Activated CD4-positive, alpha-beta memory T cell treated with anti-CD3 and anti-CD28 coated beads for 36 hours (primary cell): Measurements from ENCODE around the gene SCAMP3. TPM values are rescaled to one million over a fixed set of nuclear protein-coding genes. Genes with fewer than 3 reads are reported as not detected.
"Not testable (repeated sequence)": the region's sequence is repeated elsewhere in the genome, so short reads cannot be mapped to it uniquely, and the experiment has no call there.

Experiments used
- CTCF ChIA-PET: fragments of 350-600 bp; sonication (Branson Sonifier 250); formaldehyde crosslinking; loops from one replicate; lab custom pipeline; 2021; ENCODE audit warnings: antibody characterized with exemption, inconsistent platforms; lab: Charles Lee
- POLR2A ChIA-PET: fragments of 350-600 bp; sonication (Branson Sonifier 250); formaldehyde crosslinking; loops from one replicate; lab custom pipeline; 2021; ENCODE audit warnings: antibody characterized with exemption; lab: Charles Lee
- DNase-seq: peaks from one replicate; pipeline ENCODE4 v3.0.0-alpha.2; 2020
- H3K27ac Mint-ChIP-seq: one replicate; pipeline ENCODE4 v1.8.0; 2021; ENCODE audit warnings: mixed read lengths
- H3K27me3 Mint-ChIP-seq: one replicate; pipeline ENCODE4 v1.8.0; 2021; ENCODE audit warnings: mixed read lengths
- H3K36me3 Mint-ChIP-seq: one replicate; pipeline ENCODE4 v1.8.0; 2021; ENCODE audit warnings: mixed read lengths
- H3K4me1 Mint-ChIP-seq: one replicate; pipeline ENCODE4 v1.8.0; 2021; ENCODE audit warnings: low read depth, mixed read lengths
- H3K4me3 Mint-ChIP-seq: one replicate; pipeline ENCODE4 v1.8.0; 2021; ENCODE audit warnings: mild to moderate bottlenecking, mixed read lengths
- H3K9me3 Mint-ChIP-seq: one replicate; pipeline ENCODE4 v1.8.0; 2021; ENCODE audit warnings: mixed read lengths
- intact Hi-C: fragments of 100-400 bp; cut with micrococcal nuclease; formaldehyde crosslinking; loops from one replicate; pipeline ENCODE4 v1.15.1; 2023
- total RNA-seq, 2 experiments: library from RNA; stranded (reverse); gene quantifications; one replicate each; pipeline ENCODE4 v1.2.3, GENCODE V29; 2021

SCAMP3 gene
- total RNA-seq, 2 experiments from 2014 or later = 89.6 to 91.7 TPM

GRCh38 chr1:155241069-155241679 lies 21.0 kb downstream of the SCAMP3 start:
- Mint-ChIP-seq H3K36me3 (peaks cover 16% of the 10 kb centered on the region), H3K27me3 (peaks cover 2% of the 10 kb centered on the region), H3K4me3 (peak overlapping the region; percentile 78), H3K9me3 (peaks cover 2% of the 10 kb centered on the region), H3K4me1 (peaks cover 48% of the 10 kb centered on the region), H3K27ac (peak overlapping the region; percentile 82)
- DNase-seq = peak; percentile 80
- CTCF ChIA-PET = interaction anchor here (0.9 to 4.6 kb wide), 4 partner anchors 10 to 156 kb away, joined by 3 to 32 read pairs (median 4); no protein-coding TSS in a partner anchor
- intact Hi-C loops = loop anchor here (2.0 to 5.0 kb wide), 4 partner anchors 14 to 104 kb away; partner anchors contain the start of genes KRTCAP2, SLC50A1 and TRIM46
- POLR2A ChIA-PET = interaction anchor here (0.7 to 1.9 kb wide), 5 partner anchors 9 to 66 kb away, joined by 3 to 11 read pairs (median 5); no protein-coding TSS in a partner anchor

GRCh38 chr1:155236451-155236850 lies 25.7 kb downstream of the SCAMP3 start:
- H3K9me3 Mint-ChIP-seq = no peaks in the 10 kb centered on the region
- intact Hi-C loops = no loop called here
- H3K36me3 Mint-ChIP-seq = peaks cover 21% of the 10 kb centered on the region
- no peak overlapping the region for H3K4me3 Mint-ChIP-seq
- ChIA-PET CTCF (interaction anchor here (0.7 to 1.0 kb wide), 2 partner anchors 14 to 28 kb away, joined by 3 read pairs; no protein-coding TSS in a partner anchor), POLR2A (no interaction called here)
- no peaks in the 10 kb centered on the region for H3K27me3 Mint-ChIP-seq
- H3K4me1 Mint-ChIP-seq = peaks cover 27% of the 10 kb centered on the region
- peak overlapping the region; percentile 54 for H3K27ac Mint-ChIP-seq
- no peak for DNase-seq

GRCh38 chr1:155235375-155235774 lies 26.8 kb downstream of the SCAMP3 start:
- DNase-seq, H3K9me3 Mint-ChIP-seq, intact Hi-C loops, CTCF ChIA-PET, H3K4me3 Mint-ChIP-seq, POLR2A ChIA-PET, H3K27me3 Mint-ChIP-seq: not testable (repeated sequence)
- H3K4me1 Mint-ChIP-seq = peaks cover 16% of the 10 kb centered on the region
- H3K36me3 Mint-ChIP-seq = peaks cover 21% of the 10 kb centered on the region
- H3K27ac Mint-ChIP-seq = peak overlapping the region; percentile 74

GRCh38 chr1:155233502-155233901 lies 28.7 kb downstream of the SCAMP3 start:
- intact Hi-C loops, H3K27me3 Mint-ChIP-seq, CTCF ChIA-PET, H3K27ac Mint-ChIP-seq, H3K4me3 Mint-ChIP-seq, POLR2A ChIA-PET, H3K9me3 Mint-ChIP-seq, DNase-seq: not testable (repeated sequence)
- Mint-ChIP-seq H3K4me1 (peaks cover 15% of the 10 kb centered on the region), H3K36me3 (peaks cover 18% of the 10 kb centered on the region)

GRCh38 chr1:155232001-155232978 lies 29.9 kb downstream of the SCAMP3 start:
- DNase-seq, POLR2A ChIA-PET, H3K27ac Mint-ChIP-seq, H3K4me3 Mint-ChIP-seq, H3K9me3 Mint-ChIP-seq, intact Hi-C loops, CTCF ChIA-PET, H3K27me3 Mint-ChIP-seq: not testable (repeated sequence)
- peaks cover 19% of the 10 kb centered on the region for H3K4me1 Mint-ChIP-seq
- peaks cover 17% of the 10 kb centered on the region for H3K36me3 Mint-ChIP-seq

GRCh38 chr1:155231302-155231701 lies 30.9 kb downstream of the SCAMP3 start:
- CTCF ChIA-PET, H3K36me3 Mint-ChIP-seq, H3K9me3 Mint-ChIP-seq, POLR2A ChIA-PET, DNase-seq, intact Hi-C loops, H3K27me3 Mint-ChIP-seq, H3K27ac Mint-ChIP-seq, H3K4me3 Mint-ChIP-seq: not testable (repeated sequence)
- H3K4me1 Mint-ChIP-seq = peaks cover 21% of the 10 kb centered on the region

- POLR2A ChIA-PET = interaction anchor here (1.6 to 2.9 kb wide), 3 partner anchors 13 to 23 kb away, joined by 5 to 12 read pairs (median 11); partner anchors contain the start of genes MTX1 and THBS3
- H3K27ac Mint-ChIP-seq = peak overlapping the region; percentile 98
- peak overlapping the region; percentile 89 for H3K4me3 Mint-ChIP-seq
- H3K4me1 Mint-ChIP-seq = peaks cover 26% of the 10 kb centered on the region
- H3K27me3 Mint-ChIP-seq = no peaks in the 10 kb centered on the region
- H3K36me3 Mint-ChIP-seq = peaks cover 4% of the 10 kb centered on the region
- no peaks in the 10 kb centered on the region for H3K9me3 Mint-ChIP-seq
- DNase-seq = no peak
- CTCF ChIA-PET = interaction anchor here (1.4 to 7.2 kb wide), 4 partner anchors 21 to 55 kb away, joined by 6 to 82 read pairs (median 8); partner anchors contain the start of genes KRTCAP2, MTX1 and THBS3
- intact Hi-C loops = loop anchor here (5.0 kb wide), 1 partner anchor 36 kb away; no protein-coding TSS in a partner anchor
Measured at GRCh38 chr1:155228096-155228427, 34.1 kb downstream of the SCAMP3 start.

GRCh38 chr1:155227261-155228095 lies 34.7 kb downstream of the SCAMP3 start:
- POLR2A ChIA-PET = interaction anchor here (1.0 to 2.9 kb wide), 9 partner anchors 14 to 55 kb away, joined by 3 to 15 read pairs (median 5); partner anchors contain the start of genes KRTCAP2, MTX1, THBS3 and TRIM46
- intact Hi-C loops = loop anchor here (1.0 to 5.0 kb wide), 5 partner anchors 8 to 35 kb away; partner anchors contain the start of gene SCAMP3
- Mint-ChIP-seq H3K36me3 (peaks cover 4% of the 10 kb centered on the region), H3K4me3 (peak overlapping the region; percentile 89), H3K27me3 (no peaks in the 10 kb centered on the region), H3K9me3 (no peaks in the 10 kb centered on the region), H3K4me1 (peaks cover 26% of the 10 kb centered on the region), H3K27ac (peak overlapping the region; percentile 98)
- CTCF ChIA-PET = interaction anchor here (0.6 to 7.2 kb wide), 14 partner anchors 13 to 166 kb away, joined by 3 to 82 read pairs (median 6); partner anchors contain the start of genes KRTCAP2, MTX1, SCAMP3 and THBS3
- peak; percentile 100 for DNase-seq

- Mint-ChIP-seq H3K27ac (peak overlapping the region; percentile 98), H3K9me3 (no peaks in the 10 kb centered on the region), H3K4me1 (peaks cover 26% of the 10 kb centered on the region), H3K4me3 (peak overlapping the region; percentile 89), H3K36me3 (peaks cover 4% of the 10 kb centered on the region), H3K27me3 (no peaks in the 10 kb centered on the region)
- CTCF ChIA-PET = interaction anchor here (0.6 to 7.2 kb wide), 13 partner anchors 14 to 165 kb away, joined by 3 to 82 read pairs (median 5); partner anchors contain the start of genes KRTCAP2, MTX1, SCAMP3 and THBS3
- DNase-seq = peak; percentile 74
- POLR2A ChIA-PET = interaction anchor here (1.0 to 2.9 kb wide), 9 partner anchors 14 to 54 kb away, joined by 3 to 15 read pairs (median 5); partner anchors contain the start of genes KRTCAP2, MTX1, THBS3 and TRIM46
- intact Hi-C loops = loop anchor here (1.0 to 5.0 kb wide), 7 partner anchors 8 to 51 kb away; partner anchors contain the start of genes SCAMP3 and THBS3
Measured at GRCh38 chr1:155226910-155227260, 35.3 kb downstream of the SCAMP3 start.

- peak; percentile 92 for DNase-seq
- ChIA-PET POLR2A (interaction anchor here (1.0 to 2.9 kb wide), 10 partner anchors 15 to 54 kb away, joined by 3 to 15 read pairs (median 6); partner anchors contain the start of genes KRTCAP2, MTX1, THBS3 and TRIM46), CTCF (interaction anchor here (0.6 to 7.2 kb wide), 13 partner anchors 14 to 165 kb away, joined by 3 to 82 read pairs (median 5); partner anchors contain the start of genes KRTCAP2, MTX1, SCAMP3 and THBS3)
- Mint-ChIP-seq H3K4me1 (peaks cover 26% of the 10 kb centered on the region), H3K9me3 (no peaks in the 10 kb centered on the region), H3K36me3 (peaks cover 4% of the 10 kb centered on the region), H3K27me3 (no peaks in the 10 kb centered on the region), H3K4me3 (peak overlapping the region; percentile 89), H3K27ac (peak overlapping the region; percentile 98)
- intact Hi-C loops = loop anchor here (1.0 to 5.0 kb wide), 4 partner anchors 14 to 50 kb away; partner anchors contain the start of gene THBS3
Measured at GRCh38 chr1:155226188-155226909, 35.8 kb downstream of the SCAMP3 start.
